Liver (tissue), 2 donors: ENCODE measurements around the gene TMCC2.

Experiments
- GABPA ChIP-seq, 2 donors: IDR thresholded peaks in 1 of 2; conservative IDR thresholded peaks in 1 of 2; 2 replicates each; pipeline ENCODE4 v1.6.1; 2016; ENCODE audit warnings: antibody characterized with exemption in 2 of 2, mild to moderate bottlenecking in 1 of 2, moderate library complexity in 1 of 2
- TAF1 ChIP-seq: conservative IDR thresholded peaks from 2 replicates; pipeline ENCODE4 v1.6.1; 2016; ENCODE audit warnings: antibody characterized with exemption, mild to moderate bottlenecking
- TF ChIP-seq, protein P1 (sequence below): IDR thresholded peaks from 2 replicates; pipeline ENCODE4 v1.6.1; 2016; ENCODE audit warnings: antibody characterized with exemption
- donor health status: healthy.

DNA sequence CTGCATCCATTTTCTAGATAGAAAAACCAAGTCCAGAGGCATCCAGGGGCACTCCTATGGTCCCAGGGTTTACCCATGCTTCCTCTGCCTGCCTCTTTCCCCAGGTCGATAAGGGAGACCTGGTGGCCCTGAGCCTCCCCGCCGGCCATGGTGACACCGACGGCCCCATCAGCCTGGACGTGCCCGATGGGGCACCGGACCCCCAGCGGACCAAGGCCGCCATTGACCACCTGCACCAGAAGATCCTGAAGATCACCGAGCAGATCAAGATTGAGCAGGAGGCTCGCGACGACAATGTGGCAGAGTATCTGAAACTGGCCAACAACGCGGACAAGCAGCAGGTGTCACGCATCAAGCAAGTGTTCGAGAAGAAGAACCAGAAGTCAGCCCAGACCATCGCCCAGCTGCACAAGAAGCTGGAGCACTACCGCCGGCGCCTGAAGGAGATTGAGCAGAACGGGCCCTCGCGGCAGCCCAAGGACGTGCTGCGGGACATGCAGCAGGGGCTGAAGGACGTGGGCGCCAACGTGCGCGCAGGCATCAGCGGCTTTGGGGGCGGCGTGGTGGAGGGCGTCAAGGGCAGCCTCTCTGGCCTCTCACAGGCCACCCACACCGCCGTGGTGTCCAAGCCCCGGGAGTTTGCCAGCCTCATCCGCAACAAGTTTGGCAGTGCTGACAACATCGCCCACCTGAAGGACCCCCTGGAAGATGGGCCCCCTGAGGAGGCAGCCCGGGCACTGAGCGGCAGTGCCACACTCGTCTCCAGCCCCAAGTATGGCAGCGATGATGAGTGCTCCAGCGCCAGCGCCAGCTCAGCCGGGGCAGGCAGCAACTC, 41.3 kb downstream of the TMCC2 start:
- TF ChIP-seq GABPA (IDR thresholded peaks at IDR 0.05 in 1 of 2, conservative IDR thresholded peaks at IDR 0.05 in 1 of 2) (no peak), TAF1 (no peak)
- TF ChIP-seq, protein P1, sequence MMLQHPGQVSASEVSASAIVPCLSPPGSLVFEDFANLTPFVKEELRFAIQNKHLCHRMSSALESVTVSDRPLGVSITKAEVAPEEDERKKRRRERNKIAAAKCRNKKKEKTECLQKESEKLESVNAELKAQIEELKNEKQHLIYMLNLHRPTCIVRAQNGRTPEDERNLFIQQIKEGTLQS = no peak
